Activated CD8-positive, alpha-beta memory T cell treated with anti-CD3 and anti-CD28 coated beads, Interleukin-2, amount 50 U/mL, for 48 hours (primary cell): ENCODE results near the gene ZNF407.

Experiments used
- DNase-seq: peaks from one replicate; pipeline ENCODE4 v3.0.0-alpha.2; 2020

The ZNF407 gene

GRCh38 chr18:74840492-74841167, 243.0 kb downstream of the ZNF407 start:
- DNase-seq = no peak

GRCh38 chr18:74841248-74841647, 243.6 kb downstream of the ZNF407 start:
- DNase-seq = no peak

GRCh38 chr18:74849301-74849700, 251.6 kb downstream of the ZNF407 start:
- no peak for DNase-seq

GRCh38 chr18:74856434-74856833, 258.8 kb downstream of the ZNF407 start:
- DNase-seq = no peak

GRCh38 chr18:74856928-74857327, 259.3 kb downstream of the ZNF407 start:
- DNase-seq = no peak

DNA sequence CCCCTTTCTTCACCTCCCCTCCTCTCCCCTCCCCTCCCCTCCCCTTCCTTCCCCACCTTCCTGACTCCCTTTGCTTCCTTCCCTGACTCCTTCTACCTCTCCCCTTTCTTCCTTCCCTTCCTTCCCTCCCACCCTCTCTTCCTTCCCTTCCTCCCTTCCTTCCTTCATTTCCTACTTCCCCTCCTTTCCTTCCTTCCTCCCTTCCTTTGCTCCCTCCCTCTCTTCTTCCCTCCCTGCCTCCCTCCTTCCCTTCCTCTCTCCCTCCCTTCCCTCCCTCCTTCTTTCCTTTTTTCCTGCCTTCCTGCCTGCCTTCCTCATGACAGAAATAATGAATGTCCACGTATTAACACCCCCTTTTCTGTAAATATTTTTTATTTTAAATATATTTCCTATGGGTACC, 260.2 kb downstream of the ZNF407 start:
- DNase-seq = no peak

GRCh38 chr18:74861154-74861553, 263.5 kb downstream of the ZNF407 start:
- DNase-seq = no peak

- DNase-seq = no peak
These were observed 264.4 kb downstream of the ZNF407 start for GRCh38 chr18:74862094-74862493.

- no peak for DNase-seq
These were observed 268.9 kb downstream of the ZNF407 start for GRCh38 chr18:74866577-74866976.

DNA sequence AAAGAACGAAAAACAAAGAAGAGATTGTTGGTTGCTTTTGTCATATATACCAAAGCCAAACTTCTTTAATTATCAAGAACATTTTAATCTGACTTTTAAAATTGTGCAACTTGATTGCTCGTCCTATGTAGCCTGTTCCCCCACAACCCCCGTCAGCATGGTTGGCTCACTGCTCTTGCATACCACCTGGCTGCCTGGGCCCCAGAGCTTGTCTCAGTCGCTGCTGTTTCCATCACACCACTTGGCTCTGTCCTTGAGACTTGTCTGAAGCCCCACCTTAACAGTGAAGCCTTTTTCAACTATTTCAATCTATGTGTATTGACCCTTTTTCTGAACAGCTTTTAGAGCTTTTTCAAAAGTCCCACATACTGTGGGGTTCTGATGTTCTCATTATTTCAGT, 270.8 kb downstream of the ZNF407 start:
- no peak for DNase-seq

DNA sequence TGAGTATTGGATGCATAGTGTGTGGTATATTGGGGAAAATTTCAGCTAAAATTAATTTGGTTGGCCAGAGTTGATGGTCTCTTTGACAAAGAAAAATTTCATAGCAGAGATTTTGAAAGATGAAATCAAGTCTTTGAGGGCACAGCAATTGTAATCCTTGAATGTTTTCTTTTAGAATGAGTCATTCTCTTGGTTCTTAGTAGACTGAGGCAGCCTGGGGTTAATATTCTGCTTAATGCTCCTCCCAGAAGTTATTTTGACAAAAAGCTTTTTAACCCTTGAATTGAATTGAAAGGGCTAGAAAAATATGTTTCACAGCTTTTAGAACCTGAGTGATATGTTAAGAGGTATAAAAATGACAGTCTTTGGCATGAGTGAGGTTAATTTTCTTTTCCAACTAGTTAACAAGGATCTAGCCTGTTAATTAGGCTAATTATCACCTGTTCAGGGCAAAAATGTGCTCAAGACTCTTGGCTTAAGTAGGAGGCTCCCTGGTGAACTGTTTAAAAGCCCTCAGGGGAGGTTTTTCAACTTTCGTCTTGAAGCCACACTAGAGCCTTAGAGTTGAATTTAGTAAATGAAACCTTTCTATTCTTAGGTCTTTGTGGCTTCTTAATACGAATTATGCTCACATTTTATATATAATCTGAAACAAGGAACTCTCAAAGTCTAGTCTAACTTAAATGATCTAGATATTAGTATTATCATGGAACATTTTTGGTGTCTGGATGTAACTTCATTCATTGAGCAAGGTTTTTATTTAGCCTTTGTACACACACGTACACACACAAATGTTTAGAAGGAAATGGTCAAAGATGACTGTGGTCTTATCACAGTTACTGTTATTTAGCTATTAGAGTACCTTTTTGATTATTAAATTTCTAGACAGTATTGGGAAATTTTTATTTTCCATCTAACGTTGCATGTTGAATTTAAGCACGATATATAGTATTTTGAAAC, 272.5 kb downstream of the ZNF407 start:
- no peak for DNase-seq

GRCh38 chr18:74870950-74871349, 273.3 kb downstream of the ZNF407 start:
- DNase-seq = no peak

DNA sequence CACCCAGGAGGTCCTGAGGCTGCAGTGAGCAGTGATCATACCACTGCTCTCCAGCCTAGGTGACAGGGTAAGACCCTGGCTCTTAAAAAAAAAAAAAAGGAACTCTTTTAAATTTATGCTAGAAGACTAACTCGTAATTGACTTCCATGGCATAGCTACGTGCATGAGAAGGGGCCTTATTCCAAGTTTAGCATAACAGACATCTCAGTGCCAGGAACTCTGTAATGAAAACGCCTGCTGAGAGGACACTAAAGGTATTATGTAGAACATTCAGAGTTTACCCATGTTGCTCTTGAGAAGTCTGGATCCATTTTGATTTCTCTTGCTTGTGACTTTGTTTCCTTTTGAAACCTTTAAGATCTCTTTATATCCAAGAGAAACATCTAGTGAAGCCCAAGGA, 276.0 kb downstream of the ZNF407 start:
- DNase-seq = no peak

DNA sequence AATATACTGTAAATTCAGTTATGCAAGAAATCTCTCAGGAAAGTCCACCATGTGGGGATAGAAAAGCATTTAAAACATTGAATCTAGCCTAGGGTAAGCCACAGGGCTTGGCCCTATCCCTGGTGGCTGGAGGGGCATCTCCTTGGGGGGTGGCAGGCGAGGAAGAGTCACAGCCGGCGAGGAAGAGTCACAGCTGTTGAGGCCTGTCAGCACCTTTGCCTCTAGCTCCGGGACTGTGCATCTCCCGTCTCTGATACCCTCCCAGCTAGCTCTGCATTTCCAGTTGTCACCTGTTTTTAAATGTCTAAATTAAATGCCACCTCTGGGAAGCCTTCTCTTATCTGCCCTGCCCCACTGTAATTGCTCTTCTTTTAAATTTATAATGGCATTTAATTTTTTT, 276.7 kb downstream of the ZNF407 start:
- no peak for DNase-seq

DNA sequence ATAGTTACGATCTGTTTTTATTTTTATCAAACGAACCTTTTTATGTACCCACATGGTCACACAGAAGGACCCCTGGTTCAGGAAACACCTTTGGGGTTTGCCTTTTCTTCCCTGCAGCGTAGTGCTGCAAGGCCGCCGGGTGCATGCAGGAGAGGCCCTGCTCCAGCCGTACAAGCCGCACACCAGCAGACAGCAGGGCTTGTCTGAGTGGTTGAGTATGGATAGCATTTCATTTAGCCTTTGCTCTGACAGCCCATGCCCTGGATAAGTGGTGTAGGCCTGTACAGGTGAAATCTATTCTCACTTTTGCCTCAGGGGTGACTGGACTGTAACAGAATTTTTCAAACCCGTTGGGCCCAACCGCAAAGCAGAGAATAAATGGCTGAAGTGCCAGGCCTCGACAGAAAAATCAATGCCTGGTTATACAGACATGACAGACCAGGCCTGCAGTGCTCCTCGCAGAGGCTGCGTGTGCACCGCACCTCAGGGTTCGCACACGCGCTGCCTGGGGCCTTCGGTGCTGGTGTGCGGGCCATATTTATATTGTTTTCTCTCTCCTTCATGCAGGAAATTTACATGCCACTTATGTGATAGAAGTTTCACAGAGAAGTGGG, 279.1 kb downstream of the ZNF407 start:
- no peak for DNase-seq

- no peak for DNase-seq
These were observed 280.6 kb downstream of the ZNF407 start for GRCh38 chr18:74878267-74878666.

DNA sequence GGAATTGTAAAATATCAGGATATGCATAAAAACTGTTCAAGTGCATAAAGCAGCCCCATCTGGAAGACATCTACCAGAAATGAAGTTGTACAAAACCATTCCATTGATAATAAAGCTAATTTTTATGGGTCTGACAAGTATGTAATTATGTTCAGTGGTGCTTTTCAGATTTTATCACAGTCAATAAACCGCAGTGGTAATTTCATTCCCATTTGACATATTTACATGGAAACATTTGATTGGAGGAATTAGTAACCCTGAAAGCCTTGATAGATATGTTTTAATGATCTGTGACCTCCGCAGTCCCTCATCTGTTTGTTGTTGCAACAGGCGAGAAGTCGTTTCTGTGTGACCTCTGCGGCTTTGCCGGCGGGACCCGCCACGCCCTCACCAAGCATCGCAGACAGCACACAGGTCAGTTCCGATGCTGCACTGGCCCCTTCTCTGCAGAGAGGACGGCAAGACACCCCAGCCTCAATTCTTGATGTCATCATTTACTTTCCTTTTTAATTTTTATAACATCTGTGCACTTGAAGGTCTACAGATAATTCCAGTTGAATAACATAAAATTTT, 283.1 kb downstream of the ZNF407 start:
- no peak for DNase-seq

DNA sequence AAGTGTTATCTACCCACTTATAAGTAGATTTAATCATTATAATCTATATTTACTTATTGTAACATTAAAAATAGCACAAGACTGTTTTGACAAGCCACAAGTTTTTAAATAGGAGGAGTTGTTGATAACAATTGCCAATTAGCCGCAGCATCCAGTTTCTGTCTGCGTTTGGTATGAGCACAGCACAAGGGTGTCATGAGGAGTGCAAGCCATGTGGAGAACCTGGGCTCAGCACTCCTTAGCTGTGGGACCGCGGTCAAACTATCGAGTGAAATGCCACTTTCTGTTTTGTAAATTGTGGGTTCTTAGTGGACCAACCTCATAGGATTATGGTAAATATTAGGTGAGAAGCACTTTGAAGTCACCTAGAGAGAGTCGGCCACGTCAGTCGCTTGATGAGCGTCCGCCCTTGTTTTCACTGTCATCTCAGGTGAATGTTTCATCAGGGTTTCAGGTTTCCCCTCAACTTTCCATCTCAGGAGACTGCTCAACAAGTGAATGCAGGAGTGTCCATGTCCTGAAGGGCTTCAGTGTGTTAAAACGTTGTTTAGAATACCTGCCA, 294.5 kb downstream of the ZNF407 start:
- DNase-seq = no peak

- DNase-seq = no peak
These were observed 298.0 kb downstream of the ZNF407 start for GRCh38 chr18:74895686-74896085.

- DNase-seq = no peak
These were observed 298.8 kb downstream of the ZNF407 start for GRCh38 chr18:74896390-74896991.

GRCh38 chr18:74897971-74898657, 300.4 kb downstream of the ZNF407 start:
- DNase-seq = no peak

DNA sequence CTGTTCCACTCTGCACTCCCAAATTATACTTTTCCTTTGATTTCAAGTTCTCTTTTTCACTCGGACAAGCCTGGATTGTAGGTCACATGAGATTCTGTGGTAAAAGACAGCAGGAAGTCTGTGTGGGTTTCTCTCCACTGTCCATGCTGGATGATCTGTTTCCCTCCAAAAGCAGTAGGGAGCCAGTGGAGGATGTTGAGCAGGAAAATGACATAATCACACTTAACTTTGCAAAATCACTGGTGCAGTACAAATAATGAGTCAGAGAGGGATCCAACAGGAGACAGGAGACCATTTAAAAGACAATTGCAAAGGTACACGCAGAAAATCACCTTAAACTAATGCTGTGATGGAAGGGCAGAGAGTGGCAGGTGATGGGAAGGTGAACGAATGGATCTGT, 301.3 kb downstream of the ZNF407 start:
- no peak for DNase-seq
